Astrocyte (in vitro differentiated cells and primary cell): ENCODE measurements around the gene ABHD12.

ENCODE experiments used
- EZH2 ChIP-seq: IDR thresholded peaks from 2 replicates; pipeline ENCODE4 v1.6.1; 2012; ENCODE audit warnings: mild to moderate bottlenecking, low read length, inconsistent platforms; ENCODE audit not compliant: insufficient read depth
- TF ChIP-seq, protein P1 (sequence below): IDR thresholded peaks from 2 replicates; pipeline ENCODE4 v1.5.1; 2011; ENCODE audit warnings: low read depth, mild to moderate bottlenecking, inconsistent platforms, low read length, moderate library complexity; ENCODE audit not compliant: insufficient read depth

GRCh38 chr20:25303292-25304024 is 87.2 kb downstream of the ABHD12 start:
- TF ChIP-seq, protein P1, sequence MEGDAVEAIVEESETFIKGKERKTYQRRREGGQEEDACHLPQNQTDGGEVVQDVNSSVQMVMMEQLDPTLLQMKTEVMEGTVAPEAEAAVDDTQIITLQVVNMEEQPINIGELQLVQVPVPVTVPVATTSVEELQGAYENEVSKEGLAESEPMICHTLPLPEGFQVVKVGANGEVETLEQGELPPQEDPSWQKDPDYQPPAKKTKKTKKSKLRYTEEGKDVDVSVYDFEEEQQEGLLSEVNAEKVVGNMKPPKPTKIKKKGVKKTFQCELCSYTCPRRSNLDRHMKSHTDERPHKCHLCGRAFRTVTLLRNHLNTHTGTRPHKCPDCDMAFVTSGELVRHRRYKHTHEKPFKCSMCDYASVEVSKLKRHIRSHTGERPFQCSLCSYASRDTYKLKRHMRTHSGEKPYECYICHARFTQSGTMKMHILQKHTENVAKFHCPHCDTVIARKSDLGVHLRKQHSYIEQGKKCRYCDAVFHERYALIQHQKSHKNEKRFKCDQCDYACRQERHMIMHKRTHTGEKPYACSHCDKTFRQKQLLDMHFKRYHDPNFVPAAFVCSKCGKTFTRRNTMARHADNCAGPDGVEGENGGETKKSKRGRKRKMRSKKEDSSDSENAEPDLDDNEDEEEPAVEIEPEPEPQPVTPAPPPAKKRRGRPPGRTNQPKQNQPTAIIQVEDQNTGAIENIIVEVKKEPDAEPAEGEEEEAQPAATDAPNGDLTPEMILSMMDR = no peak
- no peak for TF ChIP-seq EZH2
